SK-N-SH treated with all-trans-retinoic acid at 6 μM for 48 hours (cell line): ENCODE data around the gene STEAP3.
A peak's percentile ranks its signal among the peaks of the same experiment; 100 is the strongest.

ENCODE experiments used
- ATAC-seq: fragments of 200-7000 bp; cut with Tn5 transposase; 3 replicates; pipeline ENCODE4 v1.9.1; 2020; ENCODE audit warnings: mild to moderate bottlenecking, moderate library complexity
- ARNTL ChIP-seq: fragments of 450-650 bp; formaldehyde crosslinking; IDR thresholded peaks from 2 replicates; pipeline ENCODE4 v1.5.0; 2020; ENCODE audit warnings: low read depth, mild to moderate bottlenecking, moderate library complexity, borderline replicate concordance
- BACH2 ChIP-seq: fragments of 250-450 bp; sonication (Bioruptor Pico); IDR thresholded peaks from 2 replicates; pipeline ENCODE4 v1.9.0; 2021; ENCODE audit warnings: mild to moderate bottlenecking, borderline replicate concordance
- CREB5 ChIP-seq: fragments of 250-450 bp; sonication (Bioruptor Pico); IDR thresholded peaks from 2 replicates; pipeline ENCODE4 v1.5.1; 2020; ENCODE audit warnings: low read depth, mild to moderate bottlenecking, moderate library complexity
- CSDC2 ChIP-seq: fragments of 250-450 bp; sonication (Bioruptor Pico); IDR thresholded peaks from 2 replicates; pipeline ENCODE4 v1.5.0; 2020; ENCODE audit warnings: mild to moderate bottlenecking, moderate library complexity
- ESRRG ChIP-seq: fragments of 250-450 bp; sonication (Bioruptor Pico); IDR thresholded peaks from 2 replicates; pipeline ENCODE4 v1.6.1; 2021; ENCODE audit warnings: mild to moderate bottlenecking
- GLIS3 ChIP-seq: fragments of 250-450 bp; sonication (Bioruptor Pico); IDR thresholded peaks from 2 replicates; pipeline ENCODE4 v1.5.0; 2020; ENCODE audit warnings: mild to moderate bottlenecking, moderate library complexity
- OSR1 ChIP-seq: fragments of 250-450 bp; sonication (Bioruptor Pico); IDR thresholded peaks from 2 replicates; pipeline ENCODE4 v1.8.0; 2022; ENCODE audit warnings: moderate library complexity, mild to moderate bottlenecking, inconsistent platforms
- PATZ1 ChIP-seq: fragments of 250-450 bp; sonication (Bioruptor Pico); IDR thresholded peaks from 2 replicates; pipeline ENCODE4 v1.8.0; 2020; ENCODE audit warnings: mild to moderate bottlenecking, moderate library complexity, borderline replicate concordance
- POU6F1 ChIP-seq: fragments of 250-450 bp; sonication (Bioruptor Pico); IDR thresholded peaks from 2 replicates; pipeline ENCODE4 v1.8.0; 2021; ENCODE audit warnings: low read depth, mild to moderate bottlenecking, moderate library complexity, borderline replicate concordance
- PPARA ChIP-seq: fragments of 250-450 bp; sonication (Bioruptor Pico); IDR thresholded peaks from 2 replicates; pipeline ENCODE4 v1.5.0; 2020; ENCODE audit warnings: mild to moderate bottlenecking, borderline replicate concordance
- RARB ChIP-seq: fragments of 250-450 bp; sonication (Bioruptor Pico); IDR thresholded peaks from 2 replicates; pipeline ENCODE4 v1.8.0; 2021; ENCODE audit warnings: mild to moderate bottlenecking, moderate library complexity
- SNAI2 ChIP-seq: fragments of 250-450 bp; sonication (Bioruptor Pico); IDR thresholded peaks from 2 replicates; pipeline ENCODE4 v1.5.0; 2020; ENCODE audit warnings: mild to moderate bottlenecking, moderate library complexity
- TCF4 ChIP-seq: fragments of 250-450 bp; sonication (Bioruptor Pico); IDR thresholded peaks from 2 replicates; pipeline ENCODE4 v1.8.0; 2021; ENCODE audit warnings: mild to moderate bottlenecking, moderate library complexity, borderline replicate concordance
- TOX ChIP-seq: fragments of 250-450 bp; sonication (Bioruptor Pico); IDR thresholded peaks from 2 replicates; pipeline ENCODE4 v1.8.0; 2021; ENCODE audit warnings: mild to moderate bottlenecking, moderate library complexity, borderline replicate concordance
- TSHZ2 ChIP-seq: fragments of 250-450 bp; sonication (Bioruptor Pico); IDR thresholded peaks from 2 replicates; pipeline ENCODE4 v1.5.0; 2020; ENCODE audit warnings: mild to moderate bottlenecking, moderate library complexity
- ZFP3 ChIP-seq: fragments of 250-450 bp; sonication (Bioruptor Pico); IDR thresholded peaks from 2 replicates; pipeline ENCODE4 v1.5.0; 2020; ENCODE audit warnings: mild to moderate bottlenecking, moderate library complexity
- ZFP30 ChIP-seq: fragments of 450-650 bp; formaldehyde crosslinking; IDR thresholded peaks from 2 replicates; pipeline ENCODE4 v1.5.0; 2022; ENCODE audit warnings: mild to moderate bottlenecking, moderate library complexity
- ZNF565 ChIP-seq: fragments of 450-650 bp; formaldehyde crosslinking; conservative IDR thresholded peaks from 2 replicates; pipeline ENCODE4 v1.5.0; 2020; ENCODE audit warnings: low read depth, mild to moderate bottlenecking, moderate library complexity
- ZNF70 ChIP-seq: fragments of 450-650 bp; formaldehyde crosslinking; IDR thresholded peaks from 2 replicates; pipeline ENCODE4 v1.5.0; 2020; ENCODE audit warnings: mild to moderate bottlenecking, moderate library complexity
- ZNF8 ChIP-seq: fragments of 450-650 bp; formaldehyde crosslinking; IDR thresholded peaks from 2 replicates; pipeline ENCODE4 v1.5.0; 2020; ENCODE audit warnings: mild to moderate bottlenecking, moderate library complexity

The STEAP3 gene

GRCh38 chr2:119294671-119295070 is 71.0 kb downstream of the STEAP3 start (continued):
- no peak for TF ChIP-seq CREB5 (CRISPR knock-in tag)
- TF ChIP-seq, all 23 proteins: peak for 0

- TF ChIP-seq CSDC2 (CRISPR knock-in tag), result no peak
- TF ChIP-seq, all 23 proteins: peak for 0
- ATAC-seq, result no peak
These were observed 72.2 kb downstream of the STEAP3 start for GRCh38 chr2:119295688-119296375.

- ATAC-seq, result peak; percentile 61
- TF ChIP-seq OSR1 (no peak), RARB (CRISPR knock-in tag) (no peak), TOX (CRISPR knock-in tag) (no peak), ZNF70 (CRISPR knock-in tag) (no peak), GLIS3 (CRISPR knock-in tag) (no peak), ZNF565 (CRISPR knock-in tag) (no peak), ARNTL (CRISPR knock-in tag) (no peak), ZFP3 (CRISPR knock-in tag) (no peak)
These were observed 77.8 kb downstream of the STEAP3 start for GRCh38 chr2:119301413-119301812.

GRCh38 chr2:119304847-119305246 is 81.2 kb downstream of the STEAP3 start:
- no peak for ATAC-seq
- TF ChIP-seq PPARA (CRISPR knock-in tag), result no peak
- no peak for TF ChIP-seq TSHZ2
- TF ChIP-seq ESRRG (CRISPR knock-in tag), result no peak
- no peak for TF ChIP-seq ZNF565 (CRISPR knock-in tag)
- no peak for TF ChIP-seq POU6F1
- no peak for TF ChIP-seq GLIS3 (CRISPR knock-in tag)
- no peak for TF ChIP-seq CREB5 (CRISPR knock-in tag)
- TF ChIP-seq RARB (CRISPR knock-in tag), result no peak
- TF ChIP-seq SNAI2 (CRISPR knock-in tag), result no peak
- TF ChIP-seq OSR1, result no peak
- TF ChIP-seq PATZ1 (CRISPR knock-in tag), result no peak
- no peak for TF ChIP-seq TCF4 (CRISPR knock-in tag)
- no peak for TF ChIP-seq ZNF70 (CRISPR knock-in tag)
- no peak for TF ChIP-seq BACH2 (CRISPR knock-in tag)
- TF ChIP-seq CSDC2 (CRISPR knock-in tag), result no peak
- TF ChIP-seq ZNF8, result no peak
- no peak for TF ChIP-seq ZFP30 (CRISPR knock-in tag)
